AG04450 (cell line): Measurements from ENCODE around the gene PRELP. TPM values are rescaled to one million over a fixed set of nuclear protein-coding genes. Genes with fewer than 3 reads are reported as not detected.
A peak's percentile ranks its signal among the peaks of the same experiment; 100 is the strongest.

Source experiments
- CTCF ChIA-PET: fragments of 300-600, 350-600 bp; formaldehyde crosslinking; extraction: SDS; loops from one replicate; lab custom pipeline; 2022; ENCODE audit warnings: antibody characterized with exemption, inconsistent platforms; lab: Charles Lee
- POLR2A ChIA-PET: fragments of 350-600 bp; formaldehyde crosslinking; extraction: SDS; loops from one replicate; lab custom pipeline; 2021; ENCODE audit warnings: antibody characterized with exemption, inconsistent platforms; lab: Yijun Ruan, JAX
- DNase-seq: peaks from one replicate; pipeline ENCODE4 v3.0.0-alpha.2; 2011; ENCODE audit warnings: low read depth, low spot score
- H3K27ac ChIP-seq: one replicate; pipeline ENCODE4 v1.5.1; 2012; ENCODE audit warnings: low read depth, low read length, control low read depth
- H3K27me3 ChIP-seq: one replicate; pipeline ENCODE4 v1.6.0; 2012; ENCODE audit warnings: low read length; ENCODE audit not compliant: control insufficient read depth, insufficient read depth
- H3K4me3 ChIP-seq: 2 replicates; pipeline ENCODE4 v1.5.1; 2011; ENCODE audit warnings: mild to moderate bottlenecking, low read depth, low read length, control low read depth
- H3K9me3 ChIP-seq: 2 replicates; pipeline ENCODE4 v1.5.1; 2012; ENCODE audit warnings: low read length; ENCODE audit not compliant: control insufficient read depth, insufficient read depth
- CTCF ChIP-seq: IDR thresholded peaks from 2 replicates; pipeline ENCODE4 v1.5.1; 2011; ENCODE audit warnings: low read depth, low read length, control low read depth, inconsistent platforms
- polyA plus RNA-seq: library from polyadenylated mRNA; depleted of rRNA; stranded (reverse); fragments of >200 nt; gene quantifications from 2 replicates; pipeline ENCODE4 v1.2.3, GENCODE V29; 2011

Gene PRELP
- polyA plus RNA-seq, 1 experiment: 0.68 TPM

GRCh38 chr1:203428981-203429599, 46.5 kb upstream of the PRELP start:
- Histone ChIP-seq H3K4me3 (no peak overlapping the region), H3K27me3 (peaks cover 58% of the 10 kb centered on the region), H3K9me3 (no peaks in the 10 kb centered on the region), H3K27ac (no peak overlapping the region)
- ChIA-PET POLR2A (no interaction called here), CTCF (interaction anchor here (1.2 kb wide), 1 partner anchor 87 kb away, joined by 4 read pairs; no protein-coding TSS in a partner anchor)
- TF ChIP-seq CTCF: no peak
- DNase-seq: no peak

- CTCF ChIA-PET: no interaction called here
- H3K27me3 ChIP-seq: peaks cover 44% of the 10 kb centered on the region
- DNase-seq: no peak
- H3K27ac ChIP-seq: no peak overlapping the region
- no peak overlapping the region for H3K4me3 ChIP-seq
- TF ChIP-seq CTCF: no peak
- no peaks in the 10 kb centered on the region; the same call in 1 of the 2 replicates for H3K9me3 ChIP-seq
- POLR2A ChIA-PET: no interaction called here
These were observed 40.0 kb upstream of the PRELP start for GRCh38 chr1:203435615-203436014.

GRCh38 chr1:203437696-203438315, 37.8 kb upstream of the PRELP start:
- H3K9me3 ChIP-seq: no peaks in the 10 kb centered on the region; the same call in 1 of the 2 replicates
- peaks cover 40% of the 10 kb centered on the region for H3K27me3 ChIP-seq
- no peak overlapping the region for H3K27ac ChIP-seq
- ChIA-PET CTCF (interaction anchor here (1.0 kb wide), 1 partner anchor 170 kb away, joined by 3 read pairs; no protein-coding TSS in a partner anchor), POLR2A (no interaction called here)
- no peak for TF ChIP-seq CTCF
- DNase-seq: no peak
- no peak overlapping the region for H3K4me3 ChIP-seq

- Histone ChIP-seq H3K27ac (no peak overlapping the region), H3K4me3 (no peak overlapping the region), H3K9me3 (no peaks in the 10 kb centered on the region; the same call in 1 of the 2 replicates), H3K27me3 (peaks cover 34% of the 10 kb centered on the region)
- POLR2A ChIA-PET: no interaction called here
- no peak for TF ChIP-seq CTCF
- CTCF ChIA-PET: interaction anchor here (0.9 to 6.1 kb wide), 5 partner anchors 44 to 172 kb away, joined by 3 to 145 read pairs (median 11); no protein-coding TSS in a partner anchor
- no peak for DNase-seq
These were observed 36.4 kb upstream of the PRELP start for GRCh38 chr1:203439131-203439730.

GRCh38 chr1:203440771-203441170, 34.8 kb upstream of the PRELP start:
- no peak overlapping the region for H3K4me3 ChIP-seq
- DNase-seq: peak; percentile 37
- ChIA-PET CTCF (interaction anchor here (0.7 to 6.1 kb wide), 14 partner anchors 16 to 262 kb away, joined by 3 to 145 read pairs (median 4); partner anchors contain the start of gene PRELP), POLR2A (interaction anchor here (1.0 to 1.5 kb wide), 5 partner anchors 16 to 99 kb away, joined by 3 to 12 read pairs (median 4); no protein-coding TSS in a partner anchor)
- H3K27ac ChIP-seq: no peak overlapping the region
- TF ChIP-seq CTCF: peak; percentile 70
- peaks cover 7% of the 10 kb centered on the region for H3K9me3 ChIP-seq
- H3K27me3 ChIP-seq: peaks cover 44% of the 10 kb centered on the region
